ENCODE results near the gene RBMS3. TPM values are rescaled to one million over a fixed set of nuclear protein-coding genes. Genes with fewer than 3 reads are reported as not detected.
"Not testable (repeated sequence)": the region's sequence is repeated elsewhere in the genome, so short reads cannot be mapped to it uniquely, and the experiment has no call there.

Gene RBMS3
- total RNA-seq, 2 experiments from 2014 or later = 1.0 TPM; not detected in 1

DNA sequence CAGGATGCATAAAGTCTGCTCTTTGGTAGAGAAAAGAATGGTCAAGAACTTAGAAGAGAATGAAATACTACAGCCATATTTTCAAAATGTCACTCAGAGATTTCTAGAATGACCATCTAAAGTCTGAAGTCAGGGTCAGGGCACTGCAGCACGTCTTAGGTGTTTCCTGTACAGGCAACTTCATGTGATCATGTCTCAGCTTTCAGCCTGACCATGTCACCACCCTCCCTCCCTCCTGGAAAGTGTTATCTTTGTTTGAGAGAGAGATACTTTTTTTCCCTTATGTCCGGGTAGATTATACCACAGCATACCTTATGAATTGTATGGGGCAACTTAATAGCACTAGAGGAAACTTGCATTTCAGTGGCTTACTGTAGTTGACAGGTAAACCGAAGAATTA is 767.6 kb downstream of the RBMS3 start:
- no TSS peak for BruUV-seq (replicated peaks)
- no peak for DNase-seq (ENCODE audit: low spot score)
- Histone ChIP-seq H3K4me2 (ENCODE audit: low read length) (no peak overlapping the region), H3K4me3 (ENCODE audit: low read depth, low read length, poor library complexity, severe bottlenecking) (no peak overlapping the region), H3K79me2 (ENCODE audit: insufficient read depth, low read depth, low read length) (no peaks in the 10 kb centered on the region), H3K9me3 (ENCODE audit: low read length) (no peaks in the 10 kb centered on the region), H3K4me1 (ENCODE audit: insufficient read depth, low read length, poor library complexity, severe bottlenecking) (no peaks in the 10 kb centered on the region), H3K9me2 (ENCODE audit: insufficient read depth, low read length) (no peaks in the 10 kb centered on the region), H3K27ac (ENCODE audit: low read depth, low read length, poor library complexity, severe bottlenecking) (no peak overlapping the region), H3K36me3 (ENCODE audit: insufficient read depth, low read length) (no peaks in the 10 kb centered on the region), H4K20me1 (ENCODE audit: insufficient read depth, low read length) (no peaks in the 10 kb centered on the region), H2AFZ (ENCODE audit: low read length) (no peak overlapping the region)
- no peak for TF ChIP-seq EZH2phosphoT487 (IDR thresholded peaks at IDR 0.05; ENCODE audit: borderline replicate concordance, low read depth, low read length)
- TF ChIP-seq, protein P1, sequence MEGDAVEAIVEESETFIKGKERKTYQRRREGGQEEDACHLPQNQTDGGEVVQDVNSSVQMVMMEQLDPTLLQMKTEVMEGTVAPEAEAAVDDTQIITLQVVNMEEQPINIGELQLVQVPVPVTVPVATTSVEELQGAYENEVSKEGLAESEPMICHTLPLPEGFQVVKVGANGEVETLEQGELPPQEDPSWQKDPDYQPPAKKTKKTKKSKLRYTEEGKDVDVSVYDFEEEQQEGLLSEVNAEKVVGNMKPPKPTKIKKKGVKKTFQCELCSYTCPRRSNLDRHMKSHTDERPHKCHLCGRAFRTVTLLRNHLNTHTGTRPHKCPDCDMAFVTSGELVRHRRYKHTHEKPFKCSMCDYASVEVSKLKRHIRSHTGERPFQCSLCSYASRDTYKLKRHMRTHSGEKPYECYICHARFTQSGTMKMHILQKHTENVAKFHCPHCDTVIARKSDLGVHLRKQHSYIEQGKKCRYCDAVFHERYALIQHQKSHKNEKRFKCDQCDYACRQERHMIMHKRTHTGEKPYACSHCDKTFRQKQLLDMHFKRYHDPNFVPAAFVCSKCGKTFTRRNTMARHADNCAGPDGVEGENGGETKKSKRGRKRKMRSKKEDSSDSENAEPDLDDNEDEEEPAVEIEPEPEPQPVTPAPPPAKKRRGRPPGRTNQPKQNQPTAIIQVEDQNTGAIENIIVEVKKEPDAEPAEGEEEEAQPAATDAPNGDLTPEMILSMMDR (conservative IDR thresholded peaks at IDR 0.05; ENCODE audit: low read length) = no peak
- ChIA-PET POLR2A (interaction anchor here (1.6 kb wide), 1 partner anchor 15 kb away, joined by 3 read pairs; no protein-coding TSS in a partner anchor), CTCF (ENCODE audit: unreplicated experiment) (no interaction called here)
- intact Hi-C loops (cut with micrococcal nuclease; ENCODE audit: unreplicated experiment) = loop anchor here (10.0 kb wide), 1 partner anchor 706 kb away; no protein-coding TSS in a partner anchor

DNA sequence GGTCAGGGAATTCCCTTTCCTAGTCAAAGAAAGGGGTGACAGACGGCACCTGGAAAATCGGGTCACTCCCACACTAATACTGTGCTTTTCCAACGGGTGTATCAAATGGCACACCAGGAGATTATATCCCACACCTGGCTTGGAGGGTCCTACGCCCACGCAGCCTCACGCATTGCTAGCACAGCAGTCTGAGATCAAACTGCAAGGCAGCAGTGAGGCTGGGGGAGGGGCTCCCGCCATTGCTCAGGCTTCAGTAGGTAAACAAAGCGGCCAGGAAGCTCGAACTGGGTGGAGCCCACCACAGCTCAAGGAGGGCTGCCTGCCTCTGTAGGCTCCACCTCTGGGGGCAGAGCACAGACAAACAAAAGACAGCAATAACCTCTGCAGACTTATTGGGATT is 769.2 kb downstream of the RBMS3 start:
- POLR2A ChIA-PET = not testable (repeated sequence)

DNA sequence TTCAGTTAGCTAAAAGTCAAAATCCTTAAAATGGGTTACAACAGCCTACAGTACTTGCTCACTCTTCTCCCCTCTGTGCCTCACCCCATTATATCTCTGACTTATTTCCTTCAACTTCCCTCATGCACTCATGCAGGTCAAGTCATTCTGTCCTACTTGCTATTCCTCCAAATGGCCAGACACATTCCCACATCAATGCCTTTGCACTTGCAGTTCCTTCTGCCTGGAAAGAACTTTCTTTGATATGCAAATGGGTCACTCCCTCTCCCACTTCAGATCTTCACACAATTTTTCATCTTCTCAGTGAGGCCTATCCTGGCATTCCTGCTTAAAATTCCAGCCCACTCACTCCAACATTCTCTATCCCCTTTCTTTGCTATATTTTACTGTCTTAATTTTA is 778.4 kb downstream of the RBMS3 start:
- no peak overlapping the region for H2AFZ ChIP-seq (ENCODE audit: low read length)
- H3K4me2 ChIP-seq (ENCODE audit: low read length) = no peak overlapping the region
- H3K9me3 ChIP-seq (ENCODE audit: low read length) = no peaks in the 10 kb centered on the region
- ChIA-PET CTCF (ENCODE audit: unreplicated experiment) (no interaction called here), POLR2A (no interaction called here)
- H4K20me1 ChIP-seq (ENCODE audit: insufficient read depth, low read length) = no peaks in the 10 kb centered on the region
- H3K4me1 ChIP-seq (ENCODE audit: insufficient read depth, low read length, poor library complexity, severe bottlenecking) = no peaks in the 10 kb centered on the region
- no peaks in the 10 kb centered on the region for H3K36me3 ChIP-seq (ENCODE audit: insufficient read depth, low read length)
- BruUV-seq (replicated peaks) = no TSS peak
- no peaks in the 10 kb centered on the region for H3K79me2 ChIP-seq (ENCODE audit: insufficient read depth, low read depth, low read length)
- no peak for TF ChIP-seq EZH2phosphoT487 (IDR thresholded peaks at IDR 0.05; ENCODE audit: borderline replicate concordance, low read depth, low read length)
- TF ChIP-seq, protein P1 (conservative IDR thresholded peaks at IDR 0.05; ENCODE audit: low read length) = no peak
- H3K9me2 ChIP-seq (ENCODE audit: insufficient read depth, low read length) = no peaks in the 10 kb centered on the region
- DNase-seq (ENCODE audit: low spot score) = no peak
- H3K4me3 ChIP-seq (ENCODE audit: low read depth, low read length, poor library complexity, severe bottlenecking) = no peak overlapping the region
- intact Hi-C loops (cut with micrococcal nuclease; ENCODE audit: unreplicated experiment) = no loop called here
- no peak overlapping the region for H3K27ac ChIP-seq (ENCODE audit: low read depth, low read length, poor library complexity, severe bottlenecking)

More for the DNA sequence above, 769.2 kb downstream of the RBMS3 start:
- H3K27ac ChIP-seq (ENCODE audit: low read depth, low read length, poor library complexity, severe bottlenecking); H2AFZ ChIP-seq (ENCODE audit: low read length); intact Hi-C loops (cut with micrococcal nuclease; ENCODE audit: unreplicated experiment); H3K9me3 ChIP-seq (ENCODE audit: low read length); H3K4me1 ChIP-seq (ENCODE audit: insufficient read depth, low read length, poor library complexity, severe bottlenecking); H3K4me2 ChIP-seq (ENCODE audit: low read length); BruUV-seq (replicated peaks); H3K4me3 ChIP-seq (ENCODE audit: low read depth, low read length, poor library complexity, severe bottlenecking); H3K9me2 ChIP-seq (ENCODE audit: insufficient read depth, low read length); H3K79me2 ChIP-seq (ENCODE audit: insufficient read depth, low read depth, low read length); DNase-seq (ENCODE audit: low spot score); H4K20me1 ChIP-seq (ENCODE audit: insufficient read depth, low read length); H3K36me3 ChIP-seq (ENCODE audit: insufficient read depth, low read length); CTCF ChIA-PET (ENCODE audit: unreplicated experiment): not testable (repeated sequence)

Small RNA genes within 50 kb of the gene (small RNA-seq; reads per million reads assigned to genes)
- gene MTND4LP9 = not detected

All from OCI-LY7 (cell line).